Natural killer cell (primary cell): ENCODE measurements around the gene M1AP. TPM values are rescaled to one million over a fixed set of nuclear protein-coding genes. Genes with fewer than 3 reads are reported as not detected.

Source experiments
- ATAC-seq, 3 donors: fragments of 150-1000 bp in 2 of 3; fragments of 200-7000 bp in 1 of 3; cut with Tn5 transposase; 1 replicate in 1 of 3; 2 replicates in 2 of 3; pipeline ENCODE4 v1.10.0; 2021; ENCODE audit warnings: mild to moderate bottlenecking in 2 of 3, moderate library complexity in 2 of 3
- DNase-seq, 2 donors: peaks; one replicate each; pipeline versions ENCODE4 v3.0.0 to v3.0.0-alpha.2; 2013 to 2021; ENCODE audit warnings: mixed read lengths in 1 of 2
- H3K27ac ChIP-seq: one replicate; pipeline ENCODE4 v1.5.1; 2013; ENCODE audit warnings: mild to moderate bottlenecking, low read length
- H3K27me3 ChIP-seq: one replicate; pipeline ENCODE4 v1.6.1; 2013; ENCODE audit warnings: low read length; ENCODE audit not compliant: control insufficient read depth, insufficient read depth
- H3K36me3 ChIP-seq: one replicate; pipeline ENCODE4 v1.6.1; 2013; ENCODE audit warnings: low read length; ENCODE audit not compliant: control insufficient read depth, insufficient read depth
- H3K4me1 ChIP-seq: one replicate; pipeline ENCODE4 v1.6.1; 2013; ENCODE audit warnings: low read length; ENCODE audit not compliant: control insufficient read depth, insufficient read depth
- H3K4me3 ChIP-seq: one replicate; pipeline ENCODE4 v1.5.1; 2013; ENCODE audit warnings: low read length
- H3K9me3 ChIP-seq: one replicate; pipeline ENCODE4 v1.6.1; 2013; ENCODE audit warnings: low read length; ENCODE audit not compliant: control insufficient read depth, insufficient read depth
- H3K27ac Mint-ChIP-seq, 2 donors: one replicate each; pipeline ENCODE4 v1.8.0; 2022; ENCODE audit warnings: mild to moderate bottlenecking in 2 of 2, mixed read lengths in 2 of 2, moderate library complexity in 1 of 2
- H3K27me3 Mint-ChIP-seq, 2 donors: one replicate each; pipeline ENCODE4 v1.8.0; 2022; ENCODE audit warnings: low read depth in 2 of 2, mixed read lengths in 2 of 2
- H3K36me3 Mint-ChIP-seq: one replicate; pipeline ENCODE4 v1.8.0; 2022; ENCODE audit warnings: mixed read lengths
- H3K4me1 Mint-ChIP-seq, 2 donors: one replicate each; pipeline ENCODE4 v1.8.0; 2022; ENCODE audit warnings: mixed read lengths in 2 of 2
- H3K4me3 Mint-ChIP-seq: one replicate; pipeline ENCODE4 v1.8.0; 2022; ENCODE audit warnings: mild to moderate bottlenecking, moderate library complexity, mixed read lengths
- H3K9me3 Mint-ChIP-seq, 2 donors: one replicate each; pipeline ENCODE4 v1.8.0; 2022; ENCODE audit warnings: mixed read lengths in 2 of 2
- WGBS: methylation state at CpG from one replicate; pipeline ENCODE4 v1.1.7; 2013; ENCODE audit warnings: missing lambda C conversion rate; ENCODE audit not compliant: insufficient coverage; 5-methylcytosine and 5-hydroxymethylcytosine counted together
- intact Hi-C: fragments of 100-400 bp; cut with micrococcal nuclease; formaldehyde crosslinking; loops from one replicate; pipeline ENCODE4 v1.14.2; 2022
- total RNA-seq, 4 donors: library from RNA; stranded (reverse); fragments of 120-200 nt in 1 of 4; gene quantifications; one replicate each; pipeline versions ENCODE4 v1.2.3 to v1.2.4, GENCODE V29; 2013 to 2022
- TF ChIP-seq, protein P1 (sequence below): fragments of 200-600 bp; IDR thresholded peaks from one replicate; pipeline ENCODE4 v1.8.0; 2022; ENCODE audit warnings: antibody characterized with exemption

M1AP gene
- total RNA-seq, 3 donors from 2014 or later (not counting 1 experiment from before 2014, with no cell fraction given), result not detected

DNA sequence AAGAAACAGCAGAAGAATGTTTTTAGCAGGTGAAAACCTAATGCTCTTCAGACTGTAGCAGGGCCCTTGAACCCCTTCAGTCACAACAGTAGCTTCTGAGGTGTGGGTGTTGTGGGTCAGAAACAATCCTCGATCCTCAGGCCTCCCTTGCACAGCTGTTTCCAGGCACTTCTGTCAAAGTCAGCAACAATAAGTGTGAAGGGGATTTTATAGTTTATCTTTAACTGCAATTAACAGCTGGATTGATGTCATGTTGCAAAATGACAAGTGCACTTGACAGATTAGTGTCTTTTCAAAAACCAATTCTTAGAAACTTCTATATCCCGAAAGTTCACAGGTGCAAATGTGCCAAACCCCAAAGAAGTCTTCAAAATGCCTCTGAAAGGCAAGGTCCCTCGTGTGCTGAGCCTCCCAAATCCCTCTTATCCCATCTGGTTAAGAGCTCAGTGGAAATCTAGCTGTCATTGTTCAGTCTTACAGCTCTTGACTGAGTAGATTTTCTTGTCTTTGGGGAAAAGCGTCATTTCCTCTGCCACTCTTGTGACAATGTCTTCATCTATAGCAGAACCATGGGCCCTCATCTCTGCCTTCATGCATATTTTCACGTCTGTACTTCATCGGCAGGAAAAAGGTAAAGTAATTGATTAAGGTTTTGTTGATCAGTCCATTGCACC lies 29.6 kb downstream of the M1AP start:
- Mint-ChIP-seq H3K27ac (no peak overlapping the region), H3K4me3 (no peak overlapping the region), H3K4me1 (no peaks in the 10 kb centered on the region)

DNA sequence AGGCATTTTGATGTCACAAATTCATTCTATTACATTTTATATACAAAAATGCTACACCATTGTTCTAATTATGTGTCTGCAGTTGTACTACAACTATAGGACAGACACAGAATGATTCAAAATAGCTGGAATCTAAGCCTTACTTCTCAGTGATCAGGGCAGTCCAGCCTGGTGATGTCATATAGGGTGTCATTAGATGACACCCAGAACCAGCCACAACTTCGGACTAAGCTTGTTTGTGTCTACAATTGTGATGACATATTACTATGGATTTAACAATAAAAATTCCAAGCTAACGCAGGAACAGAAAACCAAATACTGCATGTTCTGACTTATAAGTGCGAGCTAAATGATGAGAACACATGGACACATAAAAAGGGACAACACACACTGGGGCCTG lies 31.0 kb downstream of the M1AP start:
- WGBS, result 77% methylated on average over 3 of the region's 3 CpGs
- no peaks in the 10 kb centered on the region for H3K9me3 ChIP-seq
- Mint-ChIP-seq H3K9me3 (no peaks in the 10 kb centered on the region), H3K4me3 (no peak overlapping the region), H3K4me1 (no peaks in the 10 kb centered on the region), H3K36me3 (no peaks in the 10 kb centered on the region), H3K27me3 (peaks cover 23 to 46% of the 10 kb centered on the region in 2 donors), H3K27ac (no peak overlapping the region)
- H3K27ac ChIP-seq, result no peak overlapping the region
- DNase-seq (no peak), ATAC-seq (no peak)
- no peak overlapping the region for H3K4me3 ChIP-seq
- intact Hi-C loops, result no loop called here
- TF ChIP-seq, protein P1, sequence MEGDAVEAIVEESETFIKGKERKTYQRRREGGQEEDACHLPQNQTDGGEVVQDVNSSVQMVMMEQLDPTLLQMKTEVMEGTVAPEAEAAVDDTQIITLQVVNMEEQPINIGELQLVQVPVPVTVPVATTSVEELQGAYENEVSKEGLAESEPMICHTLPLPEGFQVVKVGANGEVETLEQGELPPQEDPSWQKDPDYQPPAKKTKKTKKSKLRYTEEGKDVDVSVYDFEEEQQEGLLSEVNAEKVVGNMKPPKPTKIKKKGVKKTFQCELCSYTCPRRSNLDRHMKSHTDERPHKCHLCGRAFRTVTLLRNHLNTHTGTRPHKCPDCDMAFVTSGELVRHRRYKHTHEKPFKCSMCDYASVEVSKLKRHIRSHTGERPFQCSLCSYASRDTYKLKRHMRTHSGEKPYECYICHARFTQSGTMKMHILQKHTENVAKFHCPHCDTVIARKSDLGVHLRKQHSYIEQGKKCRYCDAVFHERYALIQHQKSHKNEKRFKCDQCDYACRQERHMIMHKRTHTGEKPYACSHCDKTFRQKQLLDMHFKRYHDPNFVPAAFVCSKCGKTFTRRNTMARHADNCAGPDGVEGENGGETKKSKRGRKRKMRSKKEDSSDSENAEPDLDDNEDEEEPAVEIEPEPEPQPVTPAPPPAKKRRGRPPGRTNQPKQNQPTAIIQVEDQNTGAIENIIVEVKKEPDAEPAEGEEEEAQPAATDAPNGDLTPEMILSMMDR, result no peak
- H3K36me3 ChIP-seq, result no peaks in the 10 kb centered on the region
- no peaks in the 10 kb centered on the region for H3K4me1 ChIP-seq
- no peaks in the 10 kb centered on the region for H3K27me3 ChIP-seq

More for the DNA sequence above, 29.6 kb downstream of the M1AP start:
- Mint-ChIP-seq H3K27me3 (peaks cover 10 to 32% of the 10 kb centered on the region in 2 donors), H3K9me3 (no peaks in the 10 kb centered on the region), H3K36me3 (no peaks in the 10 kb centered on the region)
- Histone ChIP-seq H3K27ac (no peak overlapping the region), H3K4me3 (no peak overlapping the region), H3K36me3 (no peaks in the 10 kb centered on the region), H3K9me3 (no peaks in the 10 kb centered on the region), H3K27me3 (no peaks in the 10 kb centered on the region), H3K4me1 (no peaks in the 10 kb centered on the region)
- 81% methylated on average over 6 of the region's 6 CpGs for WGBS
- TF ChIP-seq, protein P1, result no peak
- DNase-seq (no peak), ATAC-seq (no peak)
- intact Hi-C loops, result no loop called here

GRCh38 chr2:74606927-74607326 lies 41.2 kb downstream of the M1AP start:
- no peak for ATAC-seq
- intact Hi-C loops, result no loop called here
- H3K9me3 Mint-ChIP-seq, result no peaks in the 10 kb centered on the region
- H3K36me3 ChIP-seq, result no peaks in the 10 kb centered on the region
- H3K4me3 Mint-ChIP-seq, result no peak overlapping the region
- TF ChIP-seq, protein P1, result no peak
- H3K27ac ChIP-seq, result no peak overlapping the region
- H3K9me3 ChIP-seq, result no peaks in the 10 kb centered on the region
- H3K27ac Mint-ChIP-seq, result no peak overlapping the region
- H3K4me1 Mint-ChIP-seq, result peaks cover 5% of the 10 kb centered on the region in 2 donors
- H3K27me3 Mint-ChIP-seq, result peaks cover 32 to 58% of the 10 kb centered on the region in 2 donors
- no peaks in the 10 kb centered on the region for H3K27me3 ChIP-seq
- no peak for DNase-seq
- H3K4me1 ChIP-seq, result no peaks in the 10 kb centered on the region
- no peak overlapping the region for H3K4me3 ChIP-seq
- WGBS, result 88% methylated on average over 4 of the region's 5 CpGs
- H3K36me3 Mint-ChIP-seq, result no peaks in the 10 kb centered on the region
